Parathyroid adenoma (tissue), 2 donors: Measurements from ENCODE around the gene PDGFD.

Source experiments
- H2AFZ ChIP-seq: fragments of 300-600 bp; sonication (generic); one replicate; pipeline ENCODE4 v1.7.0; 2017; ENCODE audit warnings: antibody characterized with exemption, mild to moderate bottlenecking
- H3K27ac ChIP-seq: fragments of 300-600 bp; sonication (generic); one replicate; pipeline ENCODE4 v1.7.0; 2017
- H3K27me3 ChIP-seq: fragments of 300-600 bp; sonication (generic); one replicate; pipeline ENCODE4 v1.7.0; 2017; ENCODE audit warnings: low read length; ENCODE audit not compliant: control insufficient read depth, insufficient read depth
- H3K36me3 ChIP-seq: fragments of 300-600 bp; sonication (generic); one replicate; pipeline ENCODE4 v1.7.0; 2017; ENCODE audit warnings: low read length; ENCODE audit not compliant: control insufficient read depth, insufficient read depth
- H3K4me1 ChIP-seq: fragments of 300-600 bp; sonication (generic); one replicate; pipeline ENCODE4 v1.7.0; 2017; ENCODE audit warnings: control low read depth
- H3K4me2 ChIP-seq: fragments of 300-600 bp; sonication (generic); one replicate; pipeline ENCODE4 v1.7.0; 2017; ENCODE audit warnings: low read length
- H3K4me3 ChIP-seq: fragments of 300-600 bp; sonication (generic); one replicate; pipeline ENCODE4 v1.7.0; 2017; ENCODE audit warnings: low read depth, low read length
- H3K79me2 ChIP-seq: fragments of 300-600 bp; sonication (generic); one replicate; pipeline ENCODE4 v1.7.0; 2017; ENCODE audit warnings: control low read depth
- H3K9ac ChIP-seq: fragments of 300-600 bp; sonication (generic); one replicate; pipeline ENCODE4 v1.7.0; 2017; ENCODE audit warnings: mild to moderate bottlenecking
- H3K9me3 ChIP-seq: fragments of 300-600 bp; sonication (generic); one replicate; pipeline ENCODE4 v1.7.0; 2017; ENCODE audit warnings: low read length; ENCODE audit not compliant: control insufficient read depth
- TF ChIP-seq, protein P1 (sequence below): fragments of 300-600 bp; sonication (generic); IDR thresholded peaks from one replicate; pipeline ENCODE4 v1.7.0; 2017; ENCODE audit warnings: antibody characterized with exemption, mild to moderate bottlenecking
- donor health status: primary hyperparathyroidism.

Gene PDGFD

GRCh38 chr11:104120493-104121137 lies 43.3 kb downstream of the PDGFD start:
- Histone ChIP-seq H2AFZ (no peak overlapping the region), H3K4me1 (no peaks in the 10 kb centered on the region), H3K9me3 (no peaks in the 10 kb centered on the region), H3K79me2 (no peaks in the 10 kb centered on the region), H3K4me2 (no peak overlapping the region), H3K9ac (no peak overlapping the region), H3K36me3 (no peaks in the 10 kb centered on the region), H3K4me3 (no peak overlapping the region), H3K27me3 (no peaks in the 10 kb centered on the region), H3K27ac (no peak overlapping the region)
- TF ChIP-seq, protein P1, sequence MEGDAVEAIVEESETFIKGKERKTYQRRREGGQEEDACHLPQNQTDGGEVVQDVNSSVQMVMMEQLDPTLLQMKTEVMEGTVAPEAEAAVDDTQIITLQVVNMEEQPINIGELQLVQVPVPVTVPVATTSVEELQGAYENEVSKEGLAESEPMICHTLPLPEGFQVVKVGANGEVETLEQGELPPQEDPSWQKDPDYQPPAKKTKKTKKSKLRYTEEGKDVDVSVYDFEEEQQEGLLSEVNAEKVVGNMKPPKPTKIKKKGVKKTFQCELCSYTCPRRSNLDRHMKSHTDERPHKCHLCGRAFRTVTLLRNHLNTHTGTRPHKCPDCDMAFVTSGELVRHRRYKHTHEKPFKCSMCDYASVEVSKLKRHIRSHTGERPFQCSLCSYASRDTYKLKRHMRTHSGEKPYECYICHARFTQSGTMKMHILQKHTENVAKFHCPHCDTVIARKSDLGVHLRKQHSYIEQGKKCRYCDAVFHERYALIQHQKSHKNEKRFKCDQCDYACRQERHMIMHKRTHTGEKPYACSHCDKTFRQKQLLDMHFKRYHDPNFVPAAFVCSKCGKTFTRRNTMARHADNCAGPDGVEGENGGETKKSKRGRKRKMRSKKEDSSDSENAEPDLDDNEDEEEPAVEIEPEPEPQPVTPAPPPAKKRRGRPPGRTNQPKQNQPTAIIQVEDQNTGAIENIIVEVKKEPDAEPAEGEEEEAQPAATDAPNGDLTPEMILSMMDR = no peak

- Histone ChIP-seq H3K27me3 (no peaks in the 10 kb centered on the region), H3K4me3 (no peak overlapping the region), H3K27ac (no peak overlapping the region), H3K36me3 (no peaks in the 10 kb centered on the region), H3K4me2 (no peak overlapping the region), H3K4me1 (no peaks in the 10 kb centered on the region), H3K79me2 (no peaks in the 10 kb centered on the region), H2AFZ (no peak overlapping the region), H3K9ac (no peak overlapping the region), H3K9me3 (no peaks in the 10 kb centered on the region)
- TF ChIP-seq, protein P1 = no peak
Observed at GRCh38 chr11:104118105-104118744, 45.7 kb downstream of the PDGFD start.

DNA sequence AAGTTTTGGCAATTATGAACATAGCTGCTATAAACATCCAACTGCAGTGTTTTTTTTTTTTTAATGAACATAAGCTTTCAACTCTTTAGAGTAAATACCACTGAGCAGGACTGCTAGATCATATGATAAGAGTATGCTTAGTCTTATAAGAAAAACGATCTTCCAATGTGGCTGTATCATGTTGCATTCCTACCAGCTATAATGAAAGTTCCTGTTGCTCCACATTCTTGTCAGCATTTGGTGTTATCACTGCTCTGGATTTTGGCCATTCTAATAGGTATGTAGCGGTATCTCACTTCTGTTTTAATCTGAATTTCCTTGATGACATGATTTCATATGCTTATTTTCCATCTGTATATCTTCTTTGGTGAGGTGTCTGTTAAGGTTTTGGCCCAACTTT lies 50.4 kb downstream of the PDGFD start:
- no peak overlapping the region for H3K4me2 ChIP-seq
- H3K4me3 ChIP-seq = no peak overlapping the region
- H3K36me3 ChIP-seq = no peaks in the 10 kb centered on the region
- H3K27me3 ChIP-seq = no peaks in the 10 kb centered on the region
- no peaks in the 10 kb centered on the region for H3K9me3 ChIP-seq
- TF ChIP-seq, protein P1 = no peak
- H3K79me2 ChIP-seq = no peaks in the 10 kb centered on the region
- H3K27ac ChIP-seq = no peak overlapping the region
- H3K4me1 ChIP-seq = no peaks in the 10 kb centered on the region
- H3K9ac ChIP-seq = no peak overlapping the region
- no peak overlapping the region for H2AFZ ChIP-seq

GRCh38 chr11:104106136-104106754 lies 57.7 kb downstream of the PDGFD start:
- H3K4me3 ChIP-seq = no peak overlapping the region
- H3K9me3 ChIP-seq = no peaks in the 10 kb centered on the region
- H3K4me1 ChIP-seq = no peaks in the 10 kb centered on the region
- H3K4me2 ChIP-seq = no peak overlapping the region
- no peaks in the 10 kb centered on the region for H3K79me2 ChIP-seq
- TF ChIP-seq, protein P1 = no peak
- H2AFZ ChIP-seq = no peak overlapping the region
- no peaks in the 10 kb centered on the region for H3K27me3 ChIP-seq
- no peak overlapping the region for H3K9ac ChIP-seq
- no peak overlapping the region for H3K27ac ChIP-seq
- no peaks in the 10 kb centered on the region for H3K36me3 ChIP-seq
